DND-41 (cell line): ENCODE results near the gene HSPA1L.

Experiments
- EZH2 ChIP-seq: IDR thresholded peaks from 3 replicates; pipeline ENCODE4 v1.6.1; 2012; ENCODE audit warnings: borderline replicate concordance, low read depth, mild to moderate bottlenecking, moderate library complexity, low read length, inconsistent platforms; ENCODE audit not compliant: severe bottlenecking
- TF ChIP-seq, protein P1 (sequence below): IDR thresholded peaks from 2 replicates; pipeline ENCODE4 v1.5.1; 2012; ENCODE audit warnings: borderline replicate concordance, low read length, moderate library complexity, mild to moderate bottlenecking; ENCODE audit not compliant: poor library complexity, severe bottlenecking; ENCODE audit errors: extremely low read depth

GRCh38 chr6:31780507-31781243, 34.4 kb downstream of the HSPA1L start:
- TF ChIP-seq, protein P1, sequence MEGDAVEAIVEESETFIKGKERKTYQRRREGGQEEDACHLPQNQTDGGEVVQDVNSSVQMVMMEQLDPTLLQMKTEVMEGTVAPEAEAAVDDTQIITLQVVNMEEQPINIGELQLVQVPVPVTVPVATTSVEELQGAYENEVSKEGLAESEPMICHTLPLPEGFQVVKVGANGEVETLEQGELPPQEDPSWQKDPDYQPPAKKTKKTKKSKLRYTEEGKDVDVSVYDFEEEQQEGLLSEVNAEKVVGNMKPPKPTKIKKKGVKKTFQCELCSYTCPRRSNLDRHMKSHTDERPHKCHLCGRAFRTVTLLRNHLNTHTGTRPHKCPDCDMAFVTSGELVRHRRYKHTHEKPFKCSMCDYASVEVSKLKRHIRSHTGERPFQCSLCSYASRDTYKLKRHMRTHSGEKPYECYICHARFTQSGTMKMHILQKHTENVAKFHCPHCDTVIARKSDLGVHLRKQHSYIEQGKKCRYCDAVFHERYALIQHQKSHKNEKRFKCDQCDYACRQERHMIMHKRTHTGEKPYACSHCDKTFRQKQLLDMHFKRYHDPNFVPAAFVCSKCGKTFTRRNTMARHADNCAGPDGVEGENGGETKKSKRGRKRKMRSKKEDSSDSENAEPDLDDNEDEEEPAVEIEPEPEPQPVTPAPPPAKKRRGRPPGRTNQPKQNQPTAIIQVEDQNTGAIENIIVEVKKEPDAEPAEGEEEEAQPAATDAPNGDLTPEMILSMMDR, result no peak
- TF ChIP-seq EZH2, result no peak
